NOMO-1 treated with DMSO at 0.1 percent for 48 hours (cell line): ENCODE measurements around the gene DCDC2B.
"Not testable (repeated sequence)": the region's sequence is repeated elsewhere in the genome, so short reads cannot be mapped to it uniquely, and the experiment has no call there.

Experiments
- DNase-seq: peaks from one replicate; lab custom pipeline; 2025; ENCODE audit not compliant: unreplicated experiment; lab: John Stamatoyannopoulos, UW

The DCDC2B gene

GRCh38 chr1:32255072-32256071 lies 46.5 kb downstream of the DCDC2B start:
- DNase-seq: no peak

- no peak for DNase-seq
Observed at GRCh38 chr1:32256473-32257226, 47.8 kb downstream of the DCDC2B start.

- DNase-seq: no peak
Observed at GRCh38 chr1:32257227-32257508, 48.3 kb downstream of the DCDC2B start.

- not testable (repeated sequence) for DNase-seq
Observed at GRCh38 chr1:32263236-32263593, 54.3 kb downstream of the DCDC2B start.

GRCh38 chr1:32263744-32264143 lies 54.9 kb downstream of the DCDC2B start:
- DNase-seq: no peak
